GM21825 (cell line): ENCODE data around the gene CHRM4.
"Not testable (repeated sequence)": the region's sequence is repeated elsewhere in the genome, so short reads cannot be mapped to it uniquely, and the experiment has no call there.

ENCODE experiments used
- ATAC-seq: cut with Tn5 transposase; IDR thresholded peaks from one replicate; pipeline ENCODE4 v1.9.1; 2021; ENCODE audit warnings: mild to moderate bottlenecking, moderate library complexity; ENCODE audit not compliant: unreplicated experiment

CHRM4 gene

DNA sequence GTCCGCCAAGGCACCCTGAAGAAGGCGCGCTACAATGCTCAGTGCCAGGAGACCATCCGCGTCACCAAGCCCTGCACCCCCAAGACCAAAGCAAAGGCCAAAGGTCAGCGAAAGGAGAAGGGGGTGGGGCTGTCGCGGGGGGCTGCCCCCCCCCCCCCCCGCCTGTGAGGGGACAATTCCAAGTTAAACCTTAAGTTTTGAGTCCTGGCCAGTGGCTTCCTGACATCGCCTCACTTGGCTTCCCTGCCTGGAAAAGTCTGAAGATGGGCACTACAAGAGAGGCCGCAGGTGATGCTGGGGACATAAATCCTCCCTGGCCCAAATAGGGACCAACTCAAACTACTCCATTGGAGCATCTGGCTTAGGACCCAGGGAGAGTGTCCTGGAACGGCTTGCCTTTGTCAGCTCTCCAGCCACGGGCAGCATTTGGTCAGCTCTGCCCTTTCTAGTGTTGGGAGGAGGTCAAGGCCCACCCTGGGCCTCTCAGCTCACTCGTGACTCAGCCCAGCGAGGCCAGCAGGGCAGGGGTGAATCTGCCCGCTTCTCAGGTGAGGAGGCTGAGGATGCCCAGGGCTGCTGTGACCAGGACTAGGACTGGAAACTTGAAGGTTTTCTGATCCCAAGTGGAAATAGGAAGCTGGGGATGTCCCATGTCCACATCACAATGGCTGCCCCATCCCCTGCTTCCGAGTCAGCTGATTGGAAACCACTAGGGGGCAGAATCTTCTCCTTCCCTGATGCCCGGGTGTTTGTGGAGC, 8.8 kb downstream of the CHRM4 start:
- ATAC-seq = no peak

DNA sequence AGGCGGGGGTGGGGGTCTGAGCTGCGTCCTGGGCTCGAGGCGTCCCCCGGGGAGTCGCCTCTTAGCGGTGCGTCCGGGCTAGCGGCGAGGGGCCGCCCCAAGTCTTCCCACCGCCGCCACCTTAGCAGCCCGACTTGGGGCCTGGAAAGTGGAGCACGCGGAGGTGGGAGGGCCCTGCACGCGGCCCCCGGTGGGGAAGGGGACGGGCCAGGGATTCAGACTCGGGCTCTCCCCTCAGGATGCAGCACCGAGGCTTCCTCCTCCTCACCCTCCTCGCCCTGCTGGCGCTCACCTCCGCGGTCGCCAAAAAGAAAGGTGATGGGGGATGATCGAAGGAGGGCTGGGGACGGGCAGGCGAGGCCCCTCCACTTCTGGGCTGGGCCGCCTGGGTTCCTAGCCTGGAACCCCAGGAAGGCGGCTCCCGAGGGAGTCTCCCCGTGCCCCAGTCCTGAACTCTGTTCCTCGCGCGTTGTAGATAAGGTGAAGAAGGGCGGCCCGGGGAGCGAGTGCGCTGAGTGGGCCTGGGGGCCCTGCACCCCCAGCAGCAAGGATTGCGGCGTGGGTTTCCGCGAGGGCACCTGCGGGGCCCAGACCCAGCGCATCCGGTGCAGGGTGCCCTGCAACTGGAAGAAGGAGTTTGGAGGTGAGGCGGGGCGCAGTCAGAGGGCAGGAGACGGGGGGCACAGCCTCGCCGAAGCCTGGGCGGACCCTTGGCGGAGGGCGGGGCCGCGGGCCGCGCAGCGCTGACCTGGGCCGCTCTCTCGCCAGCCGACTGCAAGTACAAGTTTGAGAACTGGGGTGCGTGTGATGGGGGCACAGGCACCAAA, 9.5 kb downstream of the CHRM4 start:
- ATAC-seq = no peak

DNA sequence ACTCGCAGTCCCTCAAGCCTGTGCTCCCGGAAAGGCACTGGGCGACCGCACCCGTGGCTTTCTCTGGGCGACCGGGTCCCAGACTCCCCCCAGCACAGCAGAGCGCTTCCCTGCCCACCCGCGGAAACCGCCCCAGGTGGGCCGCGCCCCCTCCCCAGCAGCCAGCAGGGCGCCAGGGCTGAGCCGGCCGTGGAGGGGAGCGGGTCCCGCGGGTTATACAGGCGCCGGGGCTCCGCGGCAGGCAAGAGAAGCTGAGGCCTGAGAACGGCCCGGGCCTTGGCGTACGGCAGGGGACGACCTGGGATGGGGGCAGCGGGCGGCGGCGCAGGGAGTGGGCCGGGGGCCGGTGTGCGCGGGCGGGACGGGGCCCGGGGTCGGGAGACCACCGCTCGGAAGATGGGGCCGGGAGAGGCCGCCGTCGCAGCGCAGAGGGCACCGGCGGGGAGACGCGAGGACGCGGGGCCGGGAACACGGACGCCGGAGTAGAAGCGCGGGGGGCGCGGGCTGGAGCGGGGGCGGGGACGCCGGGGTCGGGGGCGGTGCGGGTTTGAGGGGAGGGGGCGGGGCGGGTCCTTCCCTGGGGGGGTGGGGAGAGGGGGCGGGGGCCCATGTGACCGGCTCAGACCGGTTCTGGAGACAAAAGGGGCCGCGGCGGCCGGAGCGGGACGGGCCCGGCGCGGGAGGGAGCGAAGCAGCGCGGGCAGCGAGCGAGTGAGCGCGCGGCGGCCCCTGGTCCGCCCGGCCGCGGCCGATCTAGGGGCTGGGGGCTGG, 10.3 kb downstream of the CHRM4 start, which contains the start of gene MDK:
MDK (plus strand) TSS at position 622 of the 771 bp plus-strand sequence. CDS start 389 bp downstream, outside the sequence.
- no peak for ATAC-seq

DNA sequence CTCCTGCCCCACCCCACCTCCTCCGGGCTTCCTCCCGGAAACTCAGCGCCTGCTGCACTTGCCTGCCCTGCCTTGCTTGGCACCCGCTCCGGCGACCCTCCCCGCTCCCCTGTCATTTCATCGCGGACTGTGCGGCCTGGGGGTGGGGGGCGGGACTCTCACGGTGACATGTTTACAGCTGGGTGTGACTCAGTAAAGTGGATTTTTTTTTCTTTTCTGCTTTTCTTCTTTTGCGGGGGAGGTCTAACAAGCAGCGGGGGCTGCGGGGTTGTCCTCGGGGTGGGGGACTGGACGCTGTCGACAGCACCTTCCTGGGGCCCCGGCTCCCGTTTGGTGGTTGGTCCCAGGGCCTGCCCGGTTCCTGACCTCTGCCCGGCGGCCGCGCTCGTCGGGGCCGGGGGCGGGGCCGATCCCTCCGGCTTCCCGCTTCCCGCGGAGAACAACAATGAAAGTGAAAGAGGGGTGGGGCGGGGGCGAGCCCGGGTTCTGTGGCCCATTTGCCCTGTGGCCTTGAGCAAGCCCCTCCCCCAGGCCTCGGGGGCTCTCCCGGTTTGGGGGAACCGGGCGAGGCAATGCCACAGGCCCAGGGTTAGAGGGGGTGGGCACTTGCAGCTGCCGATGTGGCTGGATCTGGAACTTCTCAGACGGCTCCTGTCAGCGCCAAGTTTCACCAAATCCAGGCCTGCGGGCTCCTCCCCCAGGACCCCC, 11.1 kb downstream of the CHRM4 start:
- peak; percentile 43 for ATAC-seq

DNA sequence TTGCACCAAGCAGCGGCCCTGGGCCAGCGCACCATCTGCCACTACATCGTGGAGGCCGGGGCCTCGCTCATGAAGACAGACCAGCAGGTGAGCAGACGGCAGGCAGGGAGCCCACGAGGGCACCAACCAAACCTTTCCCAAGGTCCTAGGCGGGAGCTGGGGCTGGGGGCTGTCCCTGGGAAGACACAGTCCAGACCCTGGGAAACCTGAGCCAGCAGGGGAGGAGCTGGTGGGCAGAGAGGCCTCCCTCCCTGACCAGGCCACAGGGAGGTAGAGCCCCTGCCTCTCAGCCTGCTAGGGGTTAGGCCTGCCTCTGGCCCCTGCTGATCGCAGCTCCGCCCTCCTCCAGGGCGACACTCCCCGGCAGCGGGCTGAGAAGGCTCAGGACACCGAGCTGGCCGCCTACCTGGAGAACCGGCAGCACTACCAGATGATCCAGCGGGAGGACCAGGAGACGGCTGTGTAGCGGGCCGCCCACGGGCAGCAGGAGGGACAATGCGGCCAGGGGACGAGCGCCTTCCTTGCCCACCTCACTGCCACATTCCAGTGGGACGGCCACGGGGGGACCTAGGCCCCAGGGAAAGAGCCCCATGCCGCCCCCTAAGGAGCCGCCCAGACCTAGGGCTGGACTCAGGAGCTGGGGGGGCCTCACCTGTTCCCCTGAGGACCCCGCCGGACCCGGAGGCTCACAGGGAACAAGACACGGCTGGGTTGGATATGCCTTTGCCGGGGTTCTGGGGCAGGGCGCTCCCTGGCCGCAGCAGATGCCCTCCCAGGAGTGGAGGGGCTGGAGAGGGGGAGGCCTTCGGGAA, 11.9 kb downstream of the CHRM4 start:
- ATAC-seq = not testable (repeated sequence)

DNA sequence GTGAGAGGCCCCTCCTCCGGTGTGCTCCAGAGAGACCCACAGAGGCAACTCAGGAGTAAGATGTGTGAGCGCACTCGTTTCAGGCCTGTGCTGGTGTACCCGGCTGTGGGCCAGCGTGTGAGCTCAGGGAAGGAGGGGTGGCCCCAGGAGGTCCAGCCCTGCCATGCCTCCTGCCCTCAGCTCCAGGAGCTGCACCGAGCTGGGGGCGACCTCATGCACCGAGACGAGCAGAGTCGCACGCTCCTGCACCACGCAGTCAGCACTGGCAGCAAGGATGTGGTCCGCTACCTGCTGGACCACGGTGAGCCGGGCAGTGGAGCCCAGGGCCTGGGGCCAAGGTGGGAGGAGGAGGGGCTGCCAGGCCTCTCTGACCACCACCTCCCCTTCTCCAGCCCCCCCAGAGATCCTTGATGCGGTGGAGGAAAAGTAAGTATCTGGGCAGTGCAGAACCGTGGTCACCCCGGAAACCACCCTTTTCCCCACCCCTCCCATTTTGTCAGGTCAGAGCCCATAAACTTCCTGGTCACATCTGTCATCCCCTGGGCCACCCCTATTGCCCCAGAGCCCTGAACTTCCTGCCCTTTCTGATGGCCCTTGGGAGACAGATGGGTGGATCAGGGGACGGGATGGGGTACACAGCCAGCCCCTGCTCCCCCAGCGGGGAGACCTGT, 12.6 kb downstream of the CHRM4 start:
- ATAC-seq = no peak

DNA sequence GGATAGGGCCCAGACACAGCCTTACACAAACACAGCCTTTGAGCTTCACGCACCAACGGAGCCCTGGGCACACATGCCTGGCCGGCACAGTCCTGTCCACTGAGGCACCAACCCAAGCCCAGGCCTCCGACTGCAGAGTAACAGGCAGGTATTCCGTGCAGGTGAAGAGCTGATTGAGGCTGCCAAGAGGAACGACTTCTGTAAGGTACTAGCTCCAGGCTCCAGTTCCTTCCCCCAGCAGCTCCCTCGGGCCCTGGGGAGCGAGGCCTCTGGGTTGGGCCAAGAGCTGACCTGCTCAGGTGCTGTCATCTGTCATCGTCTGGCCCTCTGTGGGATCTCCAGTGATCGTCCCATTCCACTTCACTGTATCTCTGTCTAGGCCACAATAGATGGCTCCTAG, 13.3 kb downstream of the CHRM4 start:
- ATAC-seq = no peak

DNA sequence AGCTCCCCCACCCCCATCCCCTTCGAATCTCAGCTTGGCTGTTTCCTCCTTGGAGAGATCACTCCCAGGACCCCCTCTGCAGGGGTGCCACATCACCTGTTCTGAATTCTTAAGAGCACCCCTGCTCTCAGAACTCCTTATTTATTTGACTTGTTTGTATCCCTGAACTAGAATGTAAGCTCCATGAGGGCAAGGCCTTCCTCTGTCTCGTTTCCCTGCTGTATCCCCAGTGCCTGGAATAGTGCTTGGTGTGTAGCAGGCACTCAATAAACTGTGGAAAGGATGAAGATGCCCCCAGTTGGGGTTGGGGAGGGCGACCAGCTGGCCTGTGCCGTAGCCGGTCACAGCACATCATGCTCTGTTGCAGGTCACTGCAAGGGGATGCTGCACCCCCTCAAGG, 13.7 kb downstream of the CHRM4 start:
- ATAC-seq = no peak

DNA sequence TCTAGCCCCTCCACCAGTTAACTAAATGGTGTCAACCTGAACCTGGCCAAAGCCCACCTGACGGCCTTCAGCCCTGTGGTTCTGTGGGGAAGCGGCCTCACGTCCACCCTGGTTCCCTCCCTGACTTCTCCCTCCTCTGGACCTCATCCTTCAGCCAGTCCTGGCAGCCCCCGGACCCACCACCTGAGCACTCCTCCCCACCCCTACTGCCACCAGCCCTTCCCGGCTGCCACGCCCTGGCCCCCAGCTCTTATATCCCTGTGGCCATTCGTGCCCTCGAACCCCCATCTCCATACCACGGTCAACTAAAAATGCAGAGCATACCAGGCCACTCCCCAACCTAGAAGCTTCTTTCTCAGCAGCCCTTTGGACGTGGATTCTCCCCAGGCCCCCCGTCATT, 14.3 kb downstream of the CHRM4 start:
- ATAC-seq = no peak

DNA sequence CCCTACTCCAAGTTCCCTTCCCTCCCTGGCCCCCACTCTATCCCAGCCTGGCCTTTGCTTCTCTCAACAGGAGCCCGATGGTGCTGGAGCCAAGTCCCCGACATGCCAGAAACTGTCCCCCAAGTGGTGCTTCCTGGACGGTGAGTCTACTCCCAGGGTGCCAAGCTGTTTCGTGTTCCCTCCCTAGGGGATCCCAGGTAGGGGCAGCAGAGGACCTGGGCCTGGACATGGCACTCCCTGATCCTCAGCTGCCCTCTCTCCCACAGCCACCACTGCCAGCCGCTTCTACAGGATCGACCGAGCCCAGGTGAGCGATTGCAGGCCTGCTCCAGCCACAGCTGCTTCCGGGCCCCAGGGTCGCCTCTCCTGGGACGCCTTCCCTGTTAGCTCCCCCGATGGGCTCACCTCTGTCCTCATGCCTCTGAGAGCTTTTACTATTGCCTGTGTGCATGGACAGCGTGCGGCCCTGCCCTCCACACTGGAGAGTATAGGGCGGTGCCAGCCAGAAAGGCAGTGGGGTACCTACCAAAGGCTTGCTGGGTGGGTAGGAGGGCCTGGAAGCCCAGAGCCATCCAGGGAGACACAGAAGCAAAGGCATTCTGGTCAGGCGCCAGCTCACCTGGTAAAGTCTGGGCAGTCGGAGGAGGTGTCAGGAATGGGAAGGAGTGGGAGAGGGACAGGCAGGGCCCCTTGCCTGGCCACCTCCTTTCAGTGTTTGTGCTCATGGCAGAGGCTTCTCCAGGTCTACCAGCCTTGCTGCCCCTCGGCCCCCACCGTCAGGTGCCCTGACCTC, 15.1 kb downstream of the CHRM4 start:
- no peak for ATAC-seq

DNA sequence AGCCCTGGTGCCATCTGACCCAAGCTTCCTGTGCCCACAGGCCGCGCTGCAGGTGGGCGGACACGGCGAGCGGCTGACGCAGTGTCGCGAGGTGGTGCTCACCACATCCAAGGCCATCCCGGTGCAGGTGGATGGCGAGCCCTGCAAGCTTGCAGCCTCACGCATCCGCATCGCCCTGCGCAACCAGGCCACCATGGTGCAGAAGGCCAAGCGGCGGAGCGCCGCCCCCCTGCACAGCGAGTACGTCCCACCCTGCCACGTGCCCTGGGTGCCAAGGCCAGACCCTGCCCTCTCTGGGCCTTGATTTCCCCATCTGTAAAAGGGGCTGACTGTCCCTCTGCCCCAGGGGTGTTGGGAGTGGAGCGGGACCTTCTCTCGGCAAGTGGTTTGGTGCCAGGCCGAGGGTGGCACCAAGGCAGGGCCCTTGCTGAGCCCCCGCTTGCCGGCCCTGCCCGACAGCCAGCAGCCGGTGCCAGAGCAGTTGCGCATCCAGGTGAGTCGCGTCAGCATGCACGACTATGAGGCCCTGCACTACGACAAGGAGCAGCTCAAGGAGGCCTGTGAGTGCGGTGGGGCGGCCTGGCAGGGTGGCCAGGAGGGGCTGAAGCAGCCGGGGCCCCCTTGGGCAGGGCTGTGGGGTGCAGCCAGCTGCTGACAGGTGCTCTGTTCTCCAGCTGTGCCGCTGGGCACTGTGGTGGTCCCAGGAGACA, 16.0 kb downstream of the CHRM4 start:
- ATAC-seq = no peak

DNA sequence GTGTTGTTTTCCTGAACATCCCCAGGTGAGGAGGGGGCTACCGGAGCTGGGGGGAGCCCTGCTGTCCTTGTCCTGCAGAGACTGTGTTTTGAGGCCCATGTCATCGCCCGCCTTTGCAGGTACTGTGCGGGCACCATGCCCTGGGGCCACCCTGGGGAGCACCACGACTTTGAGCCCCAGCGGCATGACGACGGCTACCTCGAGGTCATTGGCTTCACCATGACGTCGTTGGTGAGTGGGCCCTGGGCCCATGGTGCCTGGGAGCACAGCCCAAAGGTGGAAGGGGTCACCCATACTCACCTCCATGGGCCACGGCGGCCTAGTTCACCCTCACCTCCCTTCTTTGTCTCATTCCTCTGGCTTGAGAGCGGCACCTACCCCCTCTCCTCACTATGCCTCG, 16.8 kb downstream of the CHRM4 start:
- ATAC-seq = no peak

DNA sequence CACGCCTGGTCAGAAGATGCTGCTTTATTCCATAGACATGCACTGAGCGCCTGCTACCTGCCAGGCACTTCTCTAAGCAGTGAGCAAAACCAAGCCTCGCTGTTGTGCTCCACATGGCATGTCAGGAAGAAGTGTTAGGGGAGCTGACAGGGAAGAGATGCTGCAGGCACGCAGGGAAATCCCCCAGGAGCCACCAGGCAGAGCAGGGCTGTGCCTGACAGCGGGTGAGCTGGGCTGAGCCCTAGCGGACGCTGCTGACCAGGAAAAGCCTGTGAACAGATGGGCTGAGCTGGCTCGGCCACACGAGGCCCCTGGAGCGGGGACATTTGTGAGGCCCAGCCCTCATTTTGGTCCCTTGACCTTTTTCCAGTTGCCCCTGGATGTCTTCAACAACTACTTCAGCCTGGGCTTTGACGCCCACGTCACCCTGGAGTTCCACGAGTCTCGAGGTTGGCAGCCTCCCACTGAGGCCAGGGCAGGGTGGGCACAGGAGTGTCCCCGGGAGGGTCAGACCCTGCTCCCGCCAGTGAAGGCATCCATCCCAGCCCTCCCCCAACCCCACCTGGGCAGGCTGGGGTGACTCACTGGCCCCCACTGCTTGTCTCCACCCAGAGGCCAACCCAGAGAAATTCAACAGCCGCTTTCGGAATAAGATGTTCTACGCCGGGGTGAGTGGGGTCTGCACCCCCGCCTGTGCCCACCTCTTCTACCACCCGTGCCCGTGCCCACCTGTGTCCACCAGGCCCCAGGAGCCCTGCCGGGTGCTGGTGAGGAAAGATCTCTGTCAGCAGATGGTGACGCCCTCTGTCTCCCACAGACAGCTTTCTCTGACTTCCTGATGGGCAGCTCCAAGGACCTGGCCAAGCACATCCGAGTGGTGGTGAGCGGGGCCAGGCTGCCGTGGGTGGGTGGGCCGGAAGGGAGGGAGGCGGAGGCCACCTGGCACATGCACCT, 17.5 kb downstream of the CHRM4 start:
- ATAC-seq = no peak

DNA sequence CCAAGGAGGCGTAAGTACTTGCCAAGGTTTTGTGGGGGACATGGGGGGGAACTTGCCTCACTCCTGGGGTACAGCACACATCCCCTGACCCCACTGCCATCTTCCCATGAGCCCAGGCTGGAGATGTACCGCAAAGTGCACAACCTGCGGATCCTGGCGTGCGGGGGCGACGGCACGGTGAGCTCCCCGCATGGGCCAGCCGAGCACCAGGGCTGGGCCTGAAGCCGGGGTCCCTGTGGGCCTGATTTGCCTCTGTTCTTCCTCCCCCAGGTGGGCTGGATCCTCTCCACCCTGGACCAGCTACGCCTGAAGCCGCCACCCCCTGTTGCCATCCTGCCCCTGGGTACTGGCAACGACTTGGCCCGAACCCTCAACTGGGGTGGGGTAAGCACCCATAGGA, 19.1 kb downstream of the CHRM4 start:
- ATAC-seq = not testable (repeated sequence)

DNA sequence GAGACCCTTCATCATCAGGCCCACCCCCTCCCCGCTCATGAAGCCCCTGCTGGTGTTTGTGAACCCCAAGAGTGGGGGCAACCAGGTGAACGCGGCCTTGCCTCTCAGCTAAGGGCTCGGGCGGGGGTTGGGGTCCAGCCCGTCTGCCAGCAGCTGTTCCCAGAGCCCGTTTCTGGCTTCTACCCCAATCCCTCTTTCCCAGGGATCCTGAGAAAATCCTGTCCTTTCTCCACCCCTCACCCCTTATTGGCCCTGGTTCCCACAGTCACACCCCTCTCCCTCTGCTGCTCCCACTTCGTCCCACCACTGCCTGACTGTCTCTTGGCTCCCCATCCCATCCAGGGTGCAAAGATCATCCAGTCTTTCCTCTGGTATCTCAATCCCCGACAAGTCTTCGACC, 19.5 kb downstream of the CHRM4 start:
- no peak for ATAC-seq

DNA sequence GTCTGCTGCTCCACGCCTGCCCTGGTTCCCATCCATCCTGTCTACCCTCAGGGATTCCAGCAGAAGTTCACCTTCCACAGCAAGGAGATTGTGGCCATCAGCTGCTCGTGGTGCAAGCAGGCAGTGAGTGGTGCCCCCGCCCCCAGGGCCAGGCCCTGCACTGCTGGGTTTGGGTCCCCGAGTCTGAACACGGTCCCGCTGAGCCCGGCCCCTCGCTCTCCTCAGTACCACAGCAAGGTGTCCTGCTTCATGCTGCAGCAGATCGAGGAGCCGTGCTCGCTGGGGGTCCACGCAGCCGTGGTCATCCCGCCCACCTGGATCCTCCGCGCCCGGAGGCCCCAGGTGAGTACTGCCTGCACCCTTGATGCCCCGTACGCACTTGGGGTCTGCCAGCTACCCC, 20.3 kb downstream of the CHRM4 start:
- ATAC-seq = not testable (repeated sequence)

DNA sequence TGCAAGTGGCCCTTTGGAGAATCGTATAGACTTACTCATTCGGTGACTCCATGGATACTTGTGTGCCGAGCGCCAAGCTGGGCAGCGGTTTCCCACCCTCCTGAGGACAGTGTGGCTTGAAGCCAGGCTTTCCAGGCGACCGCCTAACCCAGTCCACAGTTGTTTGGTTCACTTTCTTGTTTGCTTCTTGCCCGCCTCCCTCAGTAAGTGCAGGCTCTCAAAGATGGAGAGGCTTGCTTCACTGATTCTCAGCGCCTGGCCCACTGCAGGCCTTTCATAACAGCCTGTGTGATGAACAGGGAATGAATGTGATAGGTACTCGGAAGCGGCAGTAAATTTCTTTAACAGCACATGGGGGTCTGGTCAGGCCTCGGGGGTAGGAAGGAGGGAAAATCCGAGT, 21.3 kb downstream of the CHRM4 start:
- ATAC-seq = no peak
